Activated CD4-positive, alpha-beta T cell treated with anti-CD3 and anti-CD28 coated beads, Interleukin-2, amount 50 U/mL, for 24 hours (primary cell): ENCODE measurements around the gene MEIKIN.

Source experiments
- DNase-seq, 2 donors: peaks; one replicate each; pipeline ENCODE4 v3.0.0-alpha.2; 2020; ENCODE audit warnings: low read depth in 1 of 2, low spot score in 1 of 2

MEIKIN gene

DNA sequence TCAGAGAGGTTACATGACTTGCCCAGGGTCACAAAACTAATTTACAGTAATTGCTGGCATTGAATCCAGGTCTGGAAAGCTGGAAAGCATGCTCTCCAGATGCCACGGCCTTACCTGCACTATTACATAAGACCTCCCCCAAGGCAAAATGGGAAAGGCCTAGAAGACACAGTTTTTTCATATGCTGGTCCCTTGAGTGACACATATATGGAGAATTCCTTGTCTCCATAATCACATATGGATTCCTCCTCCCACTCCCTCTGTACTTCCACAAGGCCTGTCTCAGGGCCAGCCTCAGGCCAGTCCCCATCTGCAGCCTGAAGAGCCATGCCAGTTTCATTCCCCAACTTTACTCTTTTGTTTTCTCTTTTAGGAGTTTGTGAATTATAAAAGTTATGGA, 28.6 kb upstream of the MEIKIN start:
- no peak for DNase-seq

DNA sequence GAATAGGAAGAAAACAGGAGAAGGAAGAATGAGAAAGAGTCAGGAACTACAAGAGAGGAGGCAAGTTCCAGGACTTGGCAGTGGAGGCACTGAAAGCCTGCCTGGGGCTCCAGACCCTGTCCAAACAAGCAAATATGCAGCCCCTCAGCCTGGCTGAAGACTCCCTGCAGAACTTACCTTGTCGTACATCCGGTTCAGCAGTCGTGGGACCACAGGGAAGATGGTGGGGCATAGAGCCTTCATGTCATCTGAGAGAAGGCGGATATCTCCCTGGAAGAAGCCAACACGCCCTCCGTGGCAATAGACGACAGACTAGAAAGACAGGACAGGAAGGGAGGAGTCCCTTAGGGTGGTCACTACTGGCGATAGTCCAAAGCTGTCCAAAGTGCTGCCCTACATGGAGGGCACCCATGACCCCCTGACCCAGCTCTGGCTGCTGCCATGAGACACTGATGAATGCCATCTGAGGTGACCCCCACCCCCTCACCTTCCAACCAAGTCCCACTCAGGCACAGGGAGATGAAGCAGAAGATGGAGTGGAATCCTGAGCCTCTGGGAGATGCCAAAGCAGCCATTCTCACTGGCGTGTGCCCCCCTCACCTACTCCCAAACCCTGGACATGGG, 27.7 kb upstream of the MEIKIN start:
- DNase-seq, result no peak

- DNase-seq, result no peak
Measured at GRCh38 chr5:131968396-131968954, 23.0 kb upstream of the MEIKIN start.

- no peak for DNase-seq
Measured at GRCh38 chr5:131966551-131966950, 21.1 kb upstream of the MEIKIN start.

GRCh38 chr5:131965826-131966415, 20.5 kb upstream of the MEIKIN start:
- DNase-seq, result no peak

DNA sequence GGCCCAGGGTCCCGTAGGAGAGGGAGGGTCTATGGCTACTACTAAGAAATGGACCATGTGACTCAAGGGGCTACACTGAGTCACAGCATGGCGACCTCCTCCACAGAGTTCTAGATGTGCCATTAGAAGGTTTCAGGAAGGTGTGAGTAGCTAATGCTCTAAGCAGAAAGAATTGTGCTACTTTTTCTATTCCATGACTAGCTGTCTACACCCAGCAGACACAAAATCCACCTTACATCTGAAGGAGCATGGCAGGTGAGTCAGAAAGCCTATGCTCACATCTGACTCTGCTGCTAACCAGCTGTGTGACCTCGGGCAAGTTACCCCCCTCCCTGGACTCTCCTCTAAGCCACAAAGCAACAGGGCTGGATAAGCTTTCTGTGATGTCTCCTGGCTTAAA, 14.4 kb upstream of the MEIKIN start:
- no peak for DNase-seq

GRCh38 chr5:131959136-131959535, 13.7 kb upstream of the MEIKIN start:
- DNase-seq, result no peak

DNA sequence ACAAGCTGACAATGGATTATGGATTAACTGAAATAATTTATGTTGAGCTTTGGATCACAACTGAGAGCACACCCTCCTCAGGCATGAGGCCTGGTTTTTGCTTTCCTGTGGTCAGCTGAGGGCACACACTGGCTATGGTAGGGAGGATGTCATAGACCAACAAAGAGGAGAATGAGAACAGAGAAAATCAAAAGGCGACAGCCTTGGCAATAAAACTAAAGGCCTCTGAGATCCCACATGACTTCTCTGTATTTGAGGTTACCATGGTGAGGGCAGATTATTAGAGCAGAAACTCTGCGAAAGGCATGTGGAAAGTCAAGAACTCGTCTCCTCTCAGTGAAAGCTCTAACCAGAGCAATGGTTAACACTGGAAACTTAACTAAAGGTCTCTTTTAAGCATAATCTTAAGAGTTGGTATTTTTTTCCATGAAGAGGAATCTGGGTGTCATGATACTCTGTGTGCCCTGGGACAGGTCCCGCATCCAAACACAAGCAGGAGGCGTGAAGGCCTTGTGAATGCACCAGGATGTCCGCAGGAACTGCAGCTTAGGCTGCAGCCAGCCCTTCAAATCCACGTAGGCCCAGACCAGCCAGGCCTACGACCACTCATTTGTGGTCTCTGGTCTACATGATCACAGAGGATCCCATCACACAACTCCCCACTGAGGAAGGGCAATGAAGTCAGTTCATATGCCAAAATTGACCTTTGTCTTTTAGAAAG, 12.4 kb upstream of the MEIKIN start:
- DNase-seq, result no peak

DNA sequence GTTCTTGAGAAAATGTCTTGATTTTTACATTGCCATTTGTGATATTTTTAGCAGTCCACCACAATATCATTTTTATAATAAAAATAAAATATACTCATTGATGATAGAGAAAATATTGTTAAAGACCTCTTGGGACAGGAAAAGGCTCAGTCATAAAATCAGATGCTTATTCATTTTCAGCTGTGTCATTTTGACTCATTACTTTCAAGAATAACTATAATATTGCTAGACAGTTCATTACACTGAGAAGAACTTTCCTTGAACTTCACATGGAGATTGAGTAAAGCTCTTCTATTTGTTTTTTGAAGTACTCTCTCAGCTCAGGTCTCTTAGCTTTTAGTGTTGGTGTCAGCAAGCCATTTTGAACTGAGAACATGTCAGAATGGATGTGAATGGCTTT, 8.5 kb upstream of the MEIKIN start:
- no peak for DNase-seq

DNA sequence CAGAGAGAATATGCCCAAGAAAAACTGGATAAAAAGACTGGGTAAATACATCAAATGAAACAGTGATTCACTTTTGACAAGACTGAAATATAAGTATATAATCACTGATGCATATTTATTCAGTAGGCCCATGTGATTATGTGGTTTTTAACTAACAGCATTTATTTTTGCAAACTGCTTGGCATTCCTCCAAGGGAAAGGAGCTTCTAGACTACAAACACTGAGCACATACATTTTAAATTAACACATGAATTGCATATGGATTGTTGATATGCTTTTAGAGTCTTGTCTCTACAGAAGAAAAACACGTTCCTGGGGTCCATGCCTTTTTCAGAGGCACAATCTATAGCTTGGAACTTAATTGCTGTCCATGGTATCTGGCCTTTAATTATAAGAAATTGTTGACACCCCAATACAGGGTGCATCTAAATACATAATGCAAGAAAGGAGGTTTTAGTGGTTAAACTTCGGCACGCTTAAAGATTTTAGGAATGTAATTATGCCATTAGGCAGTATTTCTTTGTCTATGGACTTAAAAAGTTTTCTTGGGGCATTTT, 6.9 kb upstream of the MEIKIN start:
- no peak for DNase-seq

DNA sequence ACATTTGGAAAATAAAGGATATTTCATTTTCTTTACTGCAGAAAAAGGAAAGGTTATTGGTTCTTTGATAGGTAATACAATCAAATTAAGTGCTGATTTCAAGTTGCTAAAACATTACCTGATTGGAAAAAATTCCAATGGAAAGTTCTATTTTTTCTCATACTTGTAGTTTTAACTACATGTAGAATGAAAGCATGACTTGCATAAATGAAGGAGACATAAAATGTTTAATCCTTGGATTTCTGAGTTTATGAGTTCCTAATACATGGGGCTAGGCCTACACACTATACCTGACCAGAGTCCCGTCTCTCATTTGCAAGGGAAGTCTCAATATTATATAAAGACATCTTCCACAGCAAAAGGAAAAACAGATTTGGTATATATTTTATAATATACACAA, 5.2 kb upstream of the MEIKIN start:
- DNase-seq, result no peak

- DNase-seq, result no peak
Measured at GRCh38 chr5:131947445-131947844, 2.0 kb upstream of the MEIKIN start.

- no peak for DNase-seq
Measured at GRCh38 chr5:131944702-131945550, 537 bp downstream of the MEIKIN start.

DNA sequence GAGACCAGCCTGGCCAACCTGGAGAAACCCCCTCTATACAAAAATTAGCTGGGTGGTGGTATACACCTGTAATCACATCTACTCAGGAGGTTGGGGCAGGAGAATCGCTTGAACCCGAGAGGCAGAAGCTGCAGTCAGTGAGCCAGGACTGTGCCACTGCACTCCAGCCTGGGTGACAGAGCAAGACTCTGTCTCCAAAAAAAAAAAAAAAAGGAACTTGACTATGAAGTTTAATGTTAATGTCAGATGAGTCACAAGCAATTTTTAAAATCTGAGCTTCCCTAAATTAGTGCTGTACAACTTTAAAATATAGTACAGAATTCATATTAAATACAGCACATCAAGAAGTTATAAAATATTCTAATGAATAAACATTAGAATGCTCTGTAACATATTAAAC, 1.5 kb downstream of the MEIKIN start:
- DNase-seq, result no peak

- no peak for DNase-seq
Measured at GRCh38 chr5:131942016-131942415, 3.4 kb downstream of the MEIKIN start.

DNA sequence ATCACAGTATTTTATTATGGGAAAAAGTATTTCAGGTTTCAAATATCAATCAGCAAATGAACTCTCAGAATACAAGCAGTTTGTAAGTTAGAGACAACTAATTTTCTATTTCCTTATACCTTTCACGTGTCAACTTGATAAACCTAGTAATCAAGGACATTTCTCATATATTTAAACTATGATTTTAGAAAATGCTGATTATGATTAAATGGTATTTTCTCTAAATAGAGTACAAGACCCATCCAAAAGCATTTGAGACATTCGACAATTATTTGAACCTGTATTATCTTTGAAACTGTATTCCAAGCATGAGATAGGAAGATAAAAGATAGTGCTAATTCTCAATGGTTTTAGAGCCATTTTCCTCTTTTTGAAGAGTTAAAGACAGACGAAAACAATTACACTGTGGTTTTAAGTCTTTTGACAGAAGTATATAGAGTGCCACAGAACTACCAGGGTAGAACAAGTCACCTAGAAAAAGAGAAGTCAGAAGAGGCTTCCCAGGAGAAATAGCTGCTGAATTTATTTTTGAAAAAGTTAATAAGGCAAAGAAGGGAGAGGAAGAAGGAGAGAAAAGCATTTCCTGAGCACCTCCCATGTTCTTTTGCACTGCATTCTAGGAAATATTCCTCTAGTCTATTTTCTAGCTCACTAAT, 5.6 kb downstream of the MEIKIN start:
- DNase-seq, result no peak

GRCh38 chr5:131932235-131932634, 13.2 kb downstream of the MEIKIN start:
- DNase-seq, result no peak

- no peak for DNase-seq
Measured at GRCh38 chr5:131928957-131929356, 16.5 kb downstream of the MEIKIN start.

GRCh38 chr5:131926168-131926567, 19.3 kb downstream of the MEIKIN start:
- DNase-seq, result no peak

DNA sequence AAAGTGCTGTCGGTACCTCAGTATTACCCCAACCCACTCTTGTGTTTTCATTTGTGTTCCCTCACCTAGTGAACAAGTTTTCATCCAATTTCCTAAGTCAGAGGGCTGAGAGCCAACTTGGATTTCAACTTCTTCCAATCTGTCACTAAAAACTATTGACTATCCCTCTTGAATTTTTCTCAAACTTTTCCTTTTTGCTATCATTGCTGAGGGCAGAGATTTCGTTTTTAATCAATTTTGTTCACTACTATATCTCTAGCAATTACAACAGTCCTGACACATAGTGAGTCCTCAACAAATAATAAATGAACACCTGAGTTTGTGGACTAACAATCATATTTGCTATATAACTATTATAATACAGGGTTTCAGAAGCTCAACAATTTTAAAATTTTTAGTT, 29.0 kb downstream of the MEIKIN start:
- DNase-seq, result no peak

DNA sequence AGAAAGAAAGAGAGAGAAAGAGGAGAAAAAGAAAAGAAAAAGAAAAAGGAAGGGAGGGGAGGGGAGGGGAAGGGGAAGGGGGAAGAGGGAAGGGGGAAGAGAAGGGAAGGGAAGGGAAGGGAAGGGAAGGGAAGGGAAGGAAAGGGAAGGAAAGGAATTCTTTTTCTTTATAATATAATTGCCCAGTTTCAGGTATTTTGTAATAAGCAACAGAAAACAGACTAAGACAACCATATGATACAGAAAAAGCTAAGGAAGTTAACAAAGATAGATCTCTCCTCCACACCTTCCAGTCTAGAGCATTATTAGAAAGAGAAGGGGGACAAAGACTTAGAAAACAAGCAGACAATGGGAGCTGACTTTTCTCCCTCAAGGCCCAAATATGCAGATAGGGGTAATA, 31.0 kb downstream of the MEIKIN start:
- no peak for DNase-seq
